DOHH2 (cell line): ENCODE measurements around the gene ZRANB1.

Experiments used
- H3F3A ChIP-seq: fragments of 200-600 bp; sonication (generic), shearing (Covaris generic); 2 replicates; pipeline ENCODE4 v1.6.0; 2016; ENCODE audit warnings: antibody characterized with exemption, mild to moderate bottlenecking; ENCODE audit not compliant: control insufficient read depth, insufficient read depth
- H3K27ac ChIP-seq: fragments of 200-600 bp; sonication (generic); 2 replicates; pipeline ENCODE4 v1.5.1; 2014; ENCODE audit warnings: low read depth, mild to moderate bottlenecking, low read length, moderate library complexity
- H3K27me3 ChIP-seq: fragments of 200-600 bp; sonication (generic); 2 replicates; pipeline ENCODE4 v1.6.1; 2014; ENCODE audit warnings: mild to moderate bottlenecking, low read length, mixed read lengths; ENCODE audit not compliant: control insufficient read depth
- H3K36me3 ChIP-seq: fragments of 200-600 bp; sonication (generic); 2 replicates; pipeline ENCODE4 v1.6.1; 2014; ENCODE audit warnings: mild to moderate bottlenecking, low read length, moderate library complexity, mixed read lengths; ENCODE audit not compliant: control insufficient read depth
- H3K4me1 ChIP-seq: fragments of 200-600 bp; sonication (generic); 2 replicates; pipeline ENCODE4 v1.6.1; 2014; ENCODE audit warnings: mild to moderate bottlenecking, low read length, mixed read lengths; ENCODE audit not compliant: control insufficient read depth
- H3K4me2 ChIP-seq: fragments of 200-600 bp; sonication (generic); 2 replicates; pipeline ENCODE4 v1.6.0; 2014; ENCODE audit warnings: mild to moderate bottlenecking, low read length, moderate library complexity
- H3K4me3 ChIP-seq: fragments of 200-600 bp; sonication (generic); 2 replicates; pipeline ENCODE4 v1.5.1; 2014; ENCODE audit warnings: mild to moderate bottlenecking, low read length, mixed read lengths
- H3K79me2 ChIP-seq: fragments of 200-600 bp; sonication (generic); 2 replicates; pipeline ENCODE4 v1.6.1; 2014; ENCODE audit warnings: mild to moderate bottlenecking, low read length, mixed read lengths; ENCODE audit not compliant: control insufficient read depth
- H3K9me2 ChIP-seq: fragments of 200-600 bp; sonication (generic); replicated peaks from 2 replicates; pipeline ENCODE4 v1.6.1; 2014; ENCODE audit warnings: mild to moderate bottlenecking, low read length, mixed read lengths; ENCODE audit not compliant: control insufficient read depth
- H3K9me3 ChIP-seq: fragments of 200-600 bp; sonication (generic); 2 replicates; pipeline ENCODE4 v1.6.1; 2014; ENCODE audit warnings: antibody characterized with exemption, low read length, mixed read lengths; ENCODE audit not compliant: control insufficient read depth, insufficient read depth
- H4K20me1 ChIP-seq: fragments of 200-600 bp; sonication (generic); 2 replicates; pipeline ENCODE4 v1.6.0; 2014; ENCODE audit warnings: low read depth, mild to moderate bottlenecking, antibody characterized with exemption, low read length, moderate library complexity; ENCODE audit not compliant: control insufficient read depth, insufficient read depth
- CTCF ChIP-seq: fragments of 200-600 bp; sonication (generic); IDR thresholded peaks from one replicate; pipeline ENCODE4 v1.5.1; 2014; ENCODE audit warnings: antibody characterized with exemption, mild to moderate bottlenecking, low read depth, low read length; ENCODE audit not compliant: poor library complexity, severe bottlenecking
- EZH2phosphoT487 ChIP-seq: fragments of 200-600 bp; sonication (generic); IDR thresholded peaks from 2 replicates; pipeline ENCODE4 v1.6.1; 2017; ENCODE audit warnings: borderline replicate concordance, mild to moderate bottlenecking, antibody characterized with exemption, low read length, moderate library complexity, mixed read lengths

The ZRANB1 gene

GRCh38 chr10:124993736-124994451, 52.0 kb downstream of the ZRANB1 start:
- Histone ChIP-seq H3K27me3 (no peaks in the 10 kb centered on the region), H3K9me3 (no peaks in the 10 kb centered on the region), H3K79me2 (no peaks in the 10 kb centered on the region), H3K36me3 (peaks cover 15% of the 10 kb centered on the region), H3K4me1 (no peaks in the 10 kb centered on the region), H3K9me2 (no peaks in the 10 kb centered on the region), H4K20me1 (no peaks in the 10 kb centered on the region), H3K4me3 (no peak overlapping the region), H3K27ac (no peak overlapping the region), H3F3A (no peaks in the 10 kb centered on the region), H3K4me2 (no peak overlapping the region)
- TF ChIP-seq CTCF (no peak), EZH2phosphoT487 (no peak)

GRCh38 chr10:124994573-124995473, 52.9 kb downstream of the ZRANB1 start:
- Histone ChIP-seq H3K4me1 (no peaks in the 10 kb centered on the region), H3K79me2 (no peaks in the 10 kb centered on the region), H3F3A (no peaks in the 10 kb centered on the region), H3K27me3 (no peaks in the 10 kb centered on the region), H3K9me3 (no peaks in the 10 kb centered on the region), H3K9me2 (no peaks in the 10 kb centered on the region), H3K27ac (no peak overlapping the region), H3K36me3 (peaks cover 15% of the 10 kb centered on the region), H3K4me3 (no peak overlapping the region), H3K4me2 (no peak overlapping the region), H4K20me1 (no peaks in the 10 kb centered on the region)
- TF ChIP-seq CTCF (no peak), EZH2phosphoT487 (no peak)

GRCh38 chr10:124995605-124996004, 53.7 kb downstream of the ZRANB1 start:
- H3K27me3 ChIP-seq = no peaks in the 10 kb centered on the region
- H3K27ac ChIP-seq = no peak overlapping the region
- H3K9me3 ChIP-seq = no peaks in the 10 kb centered on the region
- no peak overlapping the region for H3K4me3 ChIP-seq
- no peaks in the 10 kb centered on the region for H3K79me2 ChIP-seq
- no peak overlapping the region for H3K4me2 ChIP-seq
- H4K20me1 ChIP-seq = no peaks in the 10 kb centered on the region
- TF ChIP-seq CTCF = no peak
- TF ChIP-seq EZH2phosphoT487 = no peak
- no peaks in the 10 kb centered on the region for H3K9me2 ChIP-seq
- peaks cover 15% of the 10 kb centered on the region for H3K36me3 ChIP-seq
- H3K4me1 ChIP-seq = no peaks in the 10 kb centered on the region
- no peaks in the 10 kb centered on the region for H3F3A ChIP-seq
